IMR-90 (cell line): ENCODE results near the gene KLF16. TPM values are rescaled to one million over a fixed set of nuclear protein-coding genes. Genes with fewer than 3 reads are reported as not detected.
A peak's percentile ranks its signal among the peaks of the same experiment; 100 is the strongest.

ENCODE experiments used
- ATAC-seq: fragments of 200-7000 bp; cut with Tn5 transposase; 2 replicates; pipeline ENCODE4 v1.9.1; 2020; ENCODE audit warnings: low read depth, mild to moderate bottlenecking, moderate library complexity
- BruUV-seq: library from RNA; stranded (reverse); fragments of 400-500 nt; replicated peaks from 2 replicates; lab custom pipeline; 2021; lab: Mats Ljungman, UMichigan
- CTCF ChIA-PET: fragments of 300-600 bp; formaldehyde crosslinking; extraction: SDS; loops from one replicate; lab custom pipeline; 2021; ENCODE audit warnings: antibody characterized with exemption; lab: Yijun Ruan, JAX
- POLR2A ChIA-PET: fragments of 300-600 bp; sonication (Branson Sonifier 250); formaldehyde crosslinking; loops from one replicate; lab custom pipeline; 2022; ENCODE audit warnings: antibody characterized with exemption; ENCODE audit not compliant: unreplicated experiment; lab: Charles Lee
- DNase-seq: peaks from one replicate; pipeline ENCODE4 v3.0.0; 2013
- H2AFZ ChIP-seq: replicated peaks from 2 replicates; pipeline ENCODE3; 2013; ENCODE audit warnings: low read length, mild to moderate bottlenecking; ENCODE audit not compliant: poor library complexity
- H2AK5ac ChIP-seq: 2 replicates; pipeline ENCODE4 v1.6.1; 2013; ENCODE audit warnings: low read depth, low read length, inconsistent platforms
- H2AK9ac ChIP-seq: replicated peaks from 2 replicates; pipeline ENCODE3; 2013; ENCODE audit warnings: mild to moderate bottlenecking, low read depth, low read length, moderate library complexity; ENCODE audit not compliant: poor library complexity
- H2BK120ac ChIP-seq: 2 replicates; pipeline ENCODE4 v1.6.1; 2013; ENCODE audit warnings: low read depth, low read length, inconsistent platforms
- H2BK15ac ChIP-seq: 3 replicates; pipeline ENCODE4 v1.6.1; 2013; ENCODE audit warnings: low read depth, low read length, inconsistent platforms
- H2BK20ac ChIP-seq: 2 replicates; pipeline ENCODE4 v1.6.1; 2013; ENCODE audit warnings: low read depth, mild to moderate bottlenecking, inconsistent platforms, low read length, moderate library complexity
- H2BK5ac ChIP-seq: 2 replicates; pipeline ENCODE4 v1.6.1; 2013; ENCODE audit warnings: mild to moderate bottlenecking, low read depth, low read length, inconsistent platforms; ENCODE audit not compliant: poor library complexity, severe bottlenecking
- H3K14ac ChIP-seq: replicated peaks from 2 replicates; pipeline ENCODE4 v1.6.1; 2013; ENCODE audit warnings: low read depth, low read length, inconsistent platforms
- H3K18ac ChIP-seq: 2 replicates; pipeline ENCODE4 v1.6.1; 2013; ENCODE audit warnings: low read depth, low read length, control low read depth
- H3K23ac ChIP-seq: 2 replicates; pipeline ENCODE4 v1.6.1; 2013; ENCODE audit warnings: low read depth, low read length, inconsistent platforms
- H3K27ac ChIP-seq: 2 replicates; pipeline ENCODE4 v1.5.1; 2013; ENCODE audit warnings: mild to moderate bottlenecking, control low read depth, low read length; ENCODE audit not compliant: insufficient read depth
- H3K27me3 ChIP-seq: 2 replicates; pipeline ENCODE4 v1.6.1; 2013; ENCODE audit warnings: low read length; ENCODE audit not compliant: control insufficient read depth, insufficient read depth
- H3K36me3 ChIP-seq: 2 replicates; pipeline ENCODE4 v1.6.1; 2013; ENCODE audit warnings: low read length, mixed read lengths; ENCODE audit not compliant: control insufficient read depth, insufficient read depth
- H3K4ac ChIP-seq: 2 replicates; pipeline ENCODE4 v1.6.1; 2013; ENCODE audit warnings: low read depth, low read length, inconsistent platforms
- H3K4me1 ChIP-seq: 2 replicates; pipeline ENCODE4 v1.6.1; 2013; ENCODE audit warnings: low read length, mixed read lengths; ENCODE audit not compliant: control insufficient read depth, insufficient read depth
- H3K4me2 ChIP-seq: 2 replicates; pipeline ENCODE4 v1.6.1; 2013; ENCODE audit warnings: low read depth, mild to moderate bottlenecking, control low read depth, low read length, moderate library complexity
- H3K4me3 ChIP-seq: 2 replicates; pipeline ENCODE4 v1.5.1; 2013; ENCODE audit warnings: low read depth, mild to moderate bottlenecking, control low read depth, low read length, moderate library complexity; ENCODE audit not compliant: insufficient read depth
- H3K56ac ChIP-seq: 2 replicates; pipeline ENCODE4 v1.6.1; 2013; ENCODE audit warnings: low read length, inconsistent platforms; ENCODE audit not compliant: insufficient read depth; ENCODE audit errors: extremely low read depth
- H3K79me1 ChIP-seq, 2 experiments: 2 replicates each; pipeline ENCODE4 v1.6.1; 2013; ENCODE audit warnings: low read length in 2 of 2, inconsistent platforms in 1 of 2, low read depth in 1 of 2
- H3K9ac ChIP-seq: 2 replicates; pipeline ENCODE4 v1.6.1; 2013; ENCODE audit warnings: low read depth, low read length, control low read depth
- H3K9me1 ChIP-seq: 2 replicates; pipeline ENCODE4 v1.6.1; 2013; ENCODE audit warnings: low read length, inconsistent platforms; ENCODE audit not compliant: insufficient read depth
- H3K9me3 ChIP-seq: 2 replicates; pipeline ENCODE4 v1.6.1; 2013; ENCODE audit warnings: low read length; ENCODE audit not compliant: control insufficient read depth, insufficient read depth
- H4K20me1 ChIP-seq: 2 replicates; pipeline ENCODE4 v1.6.1; 2013; ENCODE audit warnings: low read length, inconsistent platforms; ENCODE audit not compliant: insufficient read depth
- H4K5ac ChIP-seq: 2 replicates; pipeline ENCODE4 v1.6.1; 2013; ENCODE audit warnings: mild to moderate bottlenecking, low read depth, low read length, control low read depth
- H4K8ac ChIP-seq, 2 experiments: 2 replicates each; pipeline ENCODE4 v1.6.1; 2013; ENCODE audit warnings: low read depth in 2 of 2, low read length in 2 of 2, control low read depth in 1 of 2, inconsistent platforms in 1 of 2
- H4K91ac ChIP-seq: 2 replicates; pipeline ENCODE4 v1.6.1; 2013; ENCODE audit warnings: low read depth, low read length, inconsistent platforms; ENCODE audit not compliant: insufficient read depth
- BHLHE40 ChIP-seq: fragments of 150-350 bp; IDR thresholded peaks from 2 replicates; pipeline ENCODE4 v1.6.1; 2016; ENCODE audit warnings: mild to moderate bottlenecking, low read depth, low read length
- CEBPB ChIP-seq: IDR thresholded peaks from 2 replicates; pipeline ENCODE4 v1.6.1; 2012; ENCODE audit warnings: low read depth, low read length, improper control_type of control experiment
- CHD1 ChIP-seq: IDR thresholded peaks from 2 replicates; pipeline ENCODE4 v1.6.1; 2012; ENCODE audit warnings: low read depth, low read length, improper control_type of control experiment
- CTCF ChIP-seq: conservative IDR thresholded peaks from 2 replicates; pipeline ENCODE4 v1.5.1; 2012; ENCODE audit warnings: mild to moderate bottlenecking, low read depth, low read length, improper control_type of control experiment
- ELK1 ChIP-seq: fragments of 150-350 bp; IDR thresholded peaks from 2 replicates; pipeline ENCODE4 v1.6.1; 2016; ENCODE audit warnings: low read depth, mild to moderate bottlenecking, low read length, moderate library complexity, borderline replicate concordance
- FOS ChIP-seq: fragments of 150-350 bp; IDR thresholded peaks from 2 replicates; pipeline ENCODE4 v1.6.1; 2016; ENCODE audit warnings: low read depth, low read length
- MAFK ChIP-seq: IDR thresholded peaks from 2 replicates; pipeline ENCODE4 v1.6.1; 2012; ENCODE audit warnings: low read depth, low read length, improper control_type of control experiment
- MAZ ChIP-seq: IDR thresholded peaks from 2 replicates; pipeline ENCODE4 v1.6.1; 2012; ENCODE audit warnings: low read depth, mild to moderate bottlenecking, low read length, improper control_type of control experiment, moderate library complexity, borderline replicate concordance
- POLR2A ChIP-seq: IDR thresholded peaks from 2 replicates; pipeline ENCODE4 v1.6.1; 2012; ENCODE audit warnings: mild to moderate bottlenecking, low read depth, low read length
- RAD21 ChIP-seq: IDR thresholded peaks from 2 replicates; pipeline ENCODE4 v1.6.1; 2012; ENCODE audit warnings: low read length, improper control_type of control experiment
- RCOR1 ChIP-seq: IDR thresholded peaks from 2 replicates; pipeline ENCODE4 v1.6.1; 2012; ENCODE audit warnings: mild to moderate bottlenecking, low read length, improper control_type of control experiment; ENCODE audit not compliant: insufficient replicate concordance
- SMC3 ChIP-seq: fragments of 150-350 bp; IDR thresholded peaks from 2 replicates; pipeline ENCODE4 v1.6.1; 2016; ENCODE audit warnings: low read depth, mild to moderate bottlenecking, antibody characterized with exemption, low read length, moderate library complexity
- USF2 ChIP-seq: fragments of 150-350 bp; IDR thresholded peaks from 2 replicates; pipeline ENCODE4 v1.6.1; 2017; ENCODE audit warnings: mild to moderate bottlenecking, antibody characterized with exemption, low read length, low read depth
- WGBS, 2 experiments: methylation state at CpG; one replicate each; pipeline versions ENCODE4 v1.1.5 to v1.1.7; 2013; ENCODE audit warnings: missing lambda C conversion rate in 2 of 2; ENCODE audit not compliant: insufficient read length in 1 of 2; ENCODE audit errors: extremely low coverage in 2 of 2; 5-methylcytosine and 5-hydroxymethylcytosine counted together
- dilution Hi-C: fragments of 300-500 bp; cut with HindIII; formaldehyde crosslinking; loops from one replicate; pipeline ENCODE4 v1.14.3; 2018; ENCODE audit warnings: low sequenced_read_pairs; ENCODE audit not compliant: unreplicated experiment
- in situ Hi-C: fragments of 300-500 bp; cut with MboI; formaldehyde crosslinking; loops from 3 replicates; pipeline ENCODE4 v1.14.3; 2019; ENCODE audit warnings: low sequenced_read_pairs, inconsistent platforms, mixed read lengths
- intact Hi-C: fragments of 100-400 bp; cut with micrococcal nuclease; formaldehyde crosslinking; loops from 2 replicates; pipeline ENCODE4 v1.10.0; 2022
- polyA plus RNA-seq, 3 experiments: library from polyadenylated mRNA; depleted of rRNA; stranded (reverse); fragments of >200 nt; gene quantifications; 2 replicates each; pipeline ENCODE4 v1.2.3, GENCODE V29; 2012; ENCODE audit warnings: low replicate concordance in 1 of 3
- total RNA-seq: library from RNA; depleted of rRNA; stranded (reverse); fragments of >200 nt; gene quantifications from 2 replicates; pipeline ENCODE4 v1.2.3, GENCODE V29; 2012

KLF16 gene
- total and polyA plus RNA-seq, 2 of the 4 experiments (the other 2 are of a cell fraction), result 0.90 to 13.1 TPM

- Histone ChIP-seq H3K23ac (no peak overlapping the region), H3K36me3 (peaks cover 3% of the 10 kb centered on the region), H2BK5ac (no peak overlapping the region), H2AK5ac (no peak overlapping the region), H3K79me1 (peaks cover 18 to 79% of the 10 kb centered on the region in 2 experiments), H3K4ac (no peak overlapping the region), H3K27me3 (no peaks in the 10 kb centered on the region), H3K14ac (no peak overlapping the region), H4K8ac (no peak overlapping the region), H3K9me1 (no peaks in the 10 kb centered on the region), H3K4me3 (no peak overlapping the region), H3K56ac (no peak overlapping the region), H2AK9ac (peak overlapping the region; percentile 62), H3K9ac (no peak overlapping the region), H3K18ac (no peak overlapping the region), H3K9me3 (no peaks in the 10 kb centered on the region), H2BK120ac (no peak overlapping the region), H4K91ac (no peak overlapping the region), H2BK15ac (no peak overlapping the region), H2BK20ac (no peak overlapping the region), H2AFZ (peak overlapping the region; percentile 54), H3K4me2 (no peak overlapping the region), H4K20me1 (peaks cover 96% of the 10 kb centered on the region), H4K5ac (no peak overlapping the region), H3K27ac (no peak overlapping the region), H3K4me1 (no peaks in the 10 kb centered on the region)
- ChIA-PET CTCF (interaction anchor here (0.6 to 3.9 kb wide), 3 partner anchors 11 to 13 kb away, joined by 3 to 17 read pairs (median 4); no protein-coding TSS in a partner anchor), POLR2A (no interaction called here)
- no TSS peak for BruUV-seq
- ATAC-seq, result no peak
- intact Hi-C loops (no loop called here), in situ Hi-C loops (no loop called here), dilution Hi-C loops (no loop called here)
- TF ChIP-seq USF2, result no peak
- no peak for TF ChIP-seq FOS
- no peak for TF ChIP-seq CTCF
- no peak for TF ChIP-seq RCOR1
- TF ChIP-seq RAD21, result no peak
- TF ChIP-seq MAZ, result no peak
- TF ChIP-seq ELK1, result no peak
- no peak for TF ChIP-seq SMC3
- no peak for TF ChIP-seq MAFK
- TF ChIP-seq CEBPB, result no peak
- TF ChIP-seq CHD1, result no peak
- no peak for TF ChIP-seq BHLHE40
- TF ChIP-seq POLR2A, result no peak
- DNase-seq, result no peak
- 76% methylated on average over 5 of the region's 11 CpGs; no CpG with 5 or more reads in 1 of the 2 experiments for WGBS, 2 experiments
These were observed 26.2 kb downstream of the KLF16 start for GRCh38 chr19:1837222-1837565.
